IMR-90 (cell line): ENCODE results near the gene ST7.

Source experiments
- POLR2A ChIP-seq: IDR thresholded peaks from 2 replicates; pipeline ENCODE4 v1.6.1; 2012; ENCODE audit warnings: mild to moderate bottlenecking, low read depth, low read length
- TF ChIP-seq, protein P1 (sequence below): conservative IDR thresholded peaks from 2 replicates; pipeline ENCODE4 v1.5.1; 2012; ENCODE audit warnings: mild to moderate bottlenecking, low read depth, low read length, improper control_type of control experiment

DNA sequence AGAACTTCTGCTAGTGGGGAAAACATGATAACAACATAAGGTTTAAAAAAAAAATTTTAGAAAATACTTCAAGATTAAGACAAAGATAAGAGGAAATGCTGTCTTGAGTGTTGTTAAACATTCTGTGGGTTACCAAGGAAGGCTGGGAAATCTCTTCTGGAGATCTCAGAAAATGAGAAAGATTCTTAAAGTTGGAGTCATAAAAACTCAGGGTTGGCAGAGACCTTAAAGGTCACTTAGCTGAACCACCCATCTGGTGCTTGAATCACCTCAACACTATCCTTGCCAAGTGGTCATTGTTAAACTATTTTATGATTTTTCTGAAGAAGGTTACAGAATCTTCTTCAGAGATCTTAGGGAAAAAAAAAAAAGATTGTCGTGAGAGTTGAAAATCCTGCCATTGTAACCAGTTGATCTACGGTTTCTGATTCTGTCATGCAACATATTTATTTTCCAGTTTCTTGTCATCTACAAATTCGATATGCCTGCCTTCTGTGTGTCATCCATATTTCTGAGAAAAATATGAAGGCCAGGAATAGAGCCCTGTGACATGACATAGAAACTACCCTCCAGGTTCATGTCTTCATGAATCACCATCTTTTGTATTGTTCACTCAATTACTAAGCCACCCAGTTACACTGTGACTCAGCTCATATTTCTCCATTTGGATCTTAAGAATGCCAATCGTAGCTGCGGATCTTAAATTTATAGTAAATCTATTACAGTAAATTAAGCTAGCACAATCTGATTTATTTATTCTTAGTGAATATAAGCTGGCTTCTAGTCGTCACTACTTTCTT lies 179.2 kb downstream of the ST7 start:
- no peak for TF ChIP-seq POLR2A
- TF ChIP-seq, protein P1, sequence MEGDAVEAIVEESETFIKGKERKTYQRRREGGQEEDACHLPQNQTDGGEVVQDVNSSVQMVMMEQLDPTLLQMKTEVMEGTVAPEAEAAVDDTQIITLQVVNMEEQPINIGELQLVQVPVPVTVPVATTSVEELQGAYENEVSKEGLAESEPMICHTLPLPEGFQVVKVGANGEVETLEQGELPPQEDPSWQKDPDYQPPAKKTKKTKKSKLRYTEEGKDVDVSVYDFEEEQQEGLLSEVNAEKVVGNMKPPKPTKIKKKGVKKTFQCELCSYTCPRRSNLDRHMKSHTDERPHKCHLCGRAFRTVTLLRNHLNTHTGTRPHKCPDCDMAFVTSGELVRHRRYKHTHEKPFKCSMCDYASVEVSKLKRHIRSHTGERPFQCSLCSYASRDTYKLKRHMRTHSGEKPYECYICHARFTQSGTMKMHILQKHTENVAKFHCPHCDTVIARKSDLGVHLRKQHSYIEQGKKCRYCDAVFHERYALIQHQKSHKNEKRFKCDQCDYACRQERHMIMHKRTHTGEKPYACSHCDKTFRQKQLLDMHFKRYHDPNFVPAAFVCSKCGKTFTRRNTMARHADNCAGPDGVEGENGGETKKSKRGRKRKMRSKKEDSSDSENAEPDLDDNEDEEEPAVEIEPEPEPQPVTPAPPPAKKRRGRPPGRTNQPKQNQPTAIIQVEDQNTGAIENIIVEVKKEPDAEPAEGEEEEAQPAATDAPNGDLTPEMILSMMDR = no peak
